Kidney (tissue), 14 donors: ENCODE results near the gene GAB4. TPM values are rescaled to one million over a fixed set of nuclear protein-coding genes. Genes with fewer than 3 reads are reported as not detected.

Source experiments
- DNase-seq, 5 donors: peaks; one replicate each; pipeline ENCODE4 v3.0.0-alpha.2; 2013 to 2020
- FAIRE-seq: peaks from 2 replicates; lab custom pipeline; 2012; peaks lifted over from hg19 to GRCh38; lab: Jason Lieb, UNC
- H3K27ac ChIP-seq, 2 donors: one replicate each; pipeline ENCODE4 v1.7.0; 2013; ENCODE audit warnings: low read depth in 2 of 2, low read length in 2 of 2, inconsistent platforms in 1 of 2
- H3K27me3 ChIP-seq: one replicate; pipeline ENCODE4 v1.7.1; 2013; ENCODE audit warnings: low read length, inconsistent platforms; ENCODE audit not compliant: control insufficient read depth, insufficient read depth
- H3K36me3 ChIP-seq, 3 donors: one replicate each; pipeline versions ENCODE4 v1.7.0 to v1.7.1; 2013; ENCODE audit warnings: low read length in 3 of 3, control low read depth in 1 of 3, inconsistent platforms in 1 of 3; ENCODE audit not compliant: insufficient read depth in 3 of 3, control insufficient read depth in 2 of 3
- H3K4me1 ChIP-seq, 3 donors: one replicate each; pipeline versions ENCODE4 v1.7.0 to v1.7.1; 2013; ENCODE audit warnings: low read length in 3 of 3, inconsistent platforms in 1 of 3, low read depth in 1 of 3; ENCODE audit not compliant: control insufficient read depth in 2 of 3, insufficient read depth in 2 of 3
- H3K4me3 ChIP-seq, 3 donors: one replicate each; pipeline versions ENCODE4 v1.7.0 to v1.8.1; 2013; ENCODE audit warnings: low read length in 3 of 3, control low read depth in 1 of 3, inconsistent platforms in 1 of 3
- H3K9ac ChIP-seq, 3 donors: one replicate each; pipeline versions ENCODE4 v1.7.0 to v1.7.1; 2013; ENCODE audit warnings: low read length in 3 of 3, control low read depth in 1 of 3, inconsistent platforms in 1 of 3
- H3K9me3 ChIP-seq, 3 donors: one replicate each; pipeline versions ENCODE4 v1.7.0 to v1.7.1; 2013; ENCODE audit warnings: low read length in 3 of 3, control low read depth in 1 of 3, inconsistent platforms in 1 of 3; ENCODE audit not compliant: control insufficient read depth in 2 of 3, insufficient read depth in 1 of 3
- CTCF ChIP-seq: IDR thresholded peaks from 3 replicates; pipeline ENCODE4 v1.5.1; 2012; ENCODE audit warnings: mild to moderate bottlenecking, moderate library complexity, borderline replicate concordance; ENCODE audit not compliant: insufficient read depth; ENCODE audit errors: extremely low read depth
- intact Hi-C: fragments of 100-400 bp; cut with DNase I; formaldehyde crosslinking; loops from one replicate; pipeline ENCODE4 v1.11.1; 2022
- polyA plus RNA-seq: library from polyadenylated mRNA; stranded (reverse); fragments of 350-450 nt; fragmentation: Illumina TruSeq; extraction: RNeasy Lipid Tissue Mini Kit (QIAGEN cat#74804); gene quantifications from one replicate; pipeline ENCODE4 v1.2.3, GENCODE V29; 2014; ENCODE audit warnings: low read depth, low replicate concordance; ENCODE audit not compliant: insufficient read depth
- total RNA-seq: library from RNA; stranded (reverse); fragmentation: NEBNext Ultra II Directional; extraction: Animal tissue kit (Norgen Biotek cat#: 25700); gene quantifications from one replicate; pipeline ENCODE4 v1.2.1, GENCODE V29; 2021
- donor health status: control.
- donor health status: control.
- donor health status: control.
- donor health status: control.
- donor health status: control.
- donor health status: DM: yes; HTN: yes; CAD: no.
- donor health status: Normal renal cell carcinoma (clear cell type).

The GAB4 gene
- total and polyA plus RNA-seq, 2 donors from 2014 or later = not detected

GRCh38 chr22:16955081-16955480 lies 52.9 kb downstream of the GAB4 start:
- Histone ChIP-seq H3K36me3 (no peaks in the 10 kb centered on the region), H3K4me1 (no peaks in the 10 kb centered on the region), H3K27me3 (no peaks in the 10 kb centered on the region), H3K9me3 (no peaks in the 10 kb centered on the region), H3K9ac (no peak overlapping the region), H3K4me3 (no peak overlapping the region), H3K27ac (no peak overlapping the region)
- intact Hi-C loops = no loop called here
- FAIRE-seq (no peak), DNase-seq (no peak)
- no peak for TF ChIP-seq CTCF

- intact Hi-C loops = no loop called here
- no peak for FAIRE-seq
- H3K4me3 ChIP-seq = no peak overlapping the region
These were observed 54.0 kb downstream of the GAB4 start for GRCh38 chr22:16954060-16954403.

GRCh38 chr22:16953206-16954059 lies 54.6 kb downstream of the GAB4 start:
- TF ChIP-seq CTCF = no peak
- no peak for DNase-seq
- Histone ChIP-seq H3K9ac (no peak overlapping the region), H3K36me3 (no peaks in the 10 kb centered on the region), H3K4me3 (no peak overlapping the region), H3K27ac (no peak overlapping the region), H3K9me3 (no peaks in the 10 kb centered on the region), H3K27me3 (no peaks in the 10 kb centered on the region), H3K4me1 (no peaks in the 10 kb centered on the region)
- intact Hi-C loops = no loop called here
- FAIRE-seq = no peak

More at GRCh38 chr22:16954060-16954403, 54.0 kb downstream of the GAB4 start:
- DNase-seq = no peak
- TF ChIP-seq CTCF = no peak
- no peaks in the 10 kb centered on the region for H3K9me3 ChIP-seq
- no peaks in the 10 kb centered on the region for H3K36me3 ChIP-seq
- H3K4me1 ChIP-seq = no peaks in the 10 kb centered on the region
- H3K9ac ChIP-seq = no peak overlapping the region
- H3K27me3 ChIP-seq = no peaks in the 10 kb centered on the region
- H3K27ac ChIP-seq = no peak overlapping the region
